H9 (cell line): ENCODE measurements around the gene SNW1. TPM values are rescaled to one million over a fixed set of nuclear protein-coding genes. Genes with fewer than 3 reads are reported as not detected.

Experiments used
- DNase-seq: peaks from one replicate; pipeline ENCODE4 v3.0.0-alpha.2; 2017
- H2AFZ ChIP-seq: one replicate; pipeline ENCODE4 v1.6.1; 2013; ENCODE audit warnings: mild to moderate bottlenecking, low read length, control low read depth, moderate library complexity
- H2AK5ac ChIP-seq: 2 replicates; pipeline ENCODE4 v1.6.1; 2013; ENCODE audit warnings: low read length, control low read depth, mixed read lengths; ENCODE audit not compliant: insufficient read length
- H2BK120ac ChIP-seq: one replicate; pipeline ENCODE4 v1.6.1; 2013; ENCODE audit warnings: low read depth, mild to moderate bottlenecking, low read length, control low read depth, inconsistent platforms; ENCODE audit not compliant: poor library complexity, severe bottlenecking
- H2BK12ac ChIP-seq: 2 replicates; pipeline ENCODE4 v1.6.1; 2013; ENCODE audit warnings: low read length, control low read depth, mixed read lengths, low read depth; ENCODE audit not compliant: insufficient read length
- H2BK15ac ChIP-seq: 2 replicates; pipeline ENCODE4 v1.6.1; 2013; ENCODE audit warnings: low read depth, low read length, control low read depth
- H2BK20ac ChIP-seq: one replicate; pipeline ENCODE4 v1.6.1; 2013; ENCODE audit warnings: low read depth, mild to moderate bottlenecking, low read length, control low read depth, inconsistent platforms; ENCODE audit not compliant: poor library complexity, severe bottlenecking
- H2BK5ac ChIP-seq: 2 replicates; pipeline ENCODE4 v1.6.1; 2013; ENCODE audit warnings: low read length, control low read depth, mixed read lengths; ENCODE audit not compliant: insufficient read length
- H3K14ac ChIP-seq: 2 replicates; pipeline ENCODE4 v1.6.1; 2013; ENCODE audit warnings: low read length, control low read depth; ENCODE audit not compliant: insufficient read depth
- H3K18ac ChIP-seq: 2 replicates; pipeline ENCODE4 v1.6.1; 2013; ENCODE audit warnings: low read depth, mild to moderate bottlenecking, mixed read lengths, low read length, control low read depth; ENCODE audit not compliant: insufficient read length
- H3K23ac ChIP-seq: 2 replicates; pipeline ENCODE4 v1.6.1; 2013; ENCODE audit warnings: low read length, control low read depth, mixed read lengths, low read depth; ENCODE audit not compliant: insufficient read length
- H3K23me2 ChIP-seq: 2 replicates; pipeline ENCODE4 v1.6.1; 2013; ENCODE audit warnings: low read depth, mild to moderate bottlenecking, mixed read lengths, low read length, control low read depth; ENCODE audit not compliant: insufficient read length, poor library complexity, severe bottlenecking
- H3K27ac ChIP-seq: 2 replicates; pipeline ENCODE4 v1.5.1; 2013; ENCODE audit warnings: low read length, control low read depth, mixed read lengths, low read depth; ENCODE audit not compliant: insufficient read length
- H3K27me3 ChIP-seq: 2 replicates; pipeline ENCODE4 v1.6.1; 2013; ENCODE audit warnings: low read length, control low read depth, inconsistent platforms; ENCODE audit not compliant: insufficient read depth
- H3K4ac ChIP-seq: 2 replicates; pipeline ENCODE4 v1.6.1; 2013; ENCODE audit warnings: low read depth, mild to moderate bottlenecking, control low read depth, inconsistent platforms, low read length, moderate library complexity
- H3K4me1 ChIP-seq: 2 replicates; pipeline ENCODE4 v1.6.1; 2013; ENCODE audit warnings: low read length, control low read depth, inconsistent platforms; ENCODE audit not compliant: insufficient read depth
- H3K4me2 ChIP-seq: 2 replicates; pipeline ENCODE4 v1.6.1; 2013; ENCODE audit warnings: low read length, control low read depth, mixed read lengths; ENCODE audit not compliant: insufficient read length, insufficient read depth
- H3K56ac ChIP-seq: 2 replicates; pipeline ENCODE4 v1.6.1; 2013; ENCODE audit warnings: low read depth, mild to moderate bottlenecking, mixed read lengths, low read length, control low read depth; ENCODE audit not compliant: insufficient read length
- H3K79me1 ChIP-seq: 2 replicates; pipeline ENCODE4 v1.6.1; 2013; ENCODE audit warnings: low read depth, mild to moderate bottlenecking, moderate library complexity, low read length, control low read depth, inconsistent platforms; ENCODE audit not compliant: insufficient read depth, poor library complexity, severe bottlenecking
- H3K79me2 ChIP-seq: 2 replicates; pipeline ENCODE4 v1.6.1; 2013; ENCODE audit warnings: low read length, control low read depth, inconsistent platforms; ENCODE audit not compliant: insufficient read depth
- H3K9ac ChIP-seq: 2 replicates; pipeline ENCODE4 v1.6.1; 2013; ENCODE audit warnings: low read length, control low read depth, mixed read lengths; ENCODE audit not compliant: insufficient read length; ENCODE audit errors: extremely low read depth
- H3K9me3 ChIP-seq: one replicate; pipeline ENCODE4 v1.6.1; 2013; ENCODE audit warnings: low read depth, low read length, inconsistent platforms; ENCODE audit not compliant: control insufficient read depth
- H3T11ph ChIP-seq: one replicate; pipeline ENCODE4 v1.6.1; 2013; ENCODE audit warnings: mild to moderate bottlenecking, low read length, control low read depth, inconsistent platforms
- H4K20me1 ChIP-seq: one replicate; pipeline ENCODE4 v1.6.1; 2013; ENCODE audit not compliant: control insufficient read depth, insufficient read length, insufficient read depth
- H4K5ac ChIP-seq: 2 replicates; pipeline ENCODE4 v1.6.1; 2013; ENCODE audit warnings: low read depth, mild to moderate bottlenecking, mixed read lengths, low read length, control low read depth; ENCODE audit not compliant: insufficient read length
- H4K8ac ChIP-seq: replicated peaks from 2 replicates; pipeline ENCODE4 v1.6.1; 2013; ENCODE audit warnings: low read length, control low read depth, mixed read lengths, low read depth; ENCODE audit not compliant: insufficient read length
- H4K91ac ChIP-seq: 2 replicates; pipeline ENCODE4 v1.6.1; 2013; ENCODE audit warnings: low read depth, mild to moderate bottlenecking, moderate library complexity, mixed read lengths, low read length, control low read depth; ENCODE audit not compliant: insufficient read length
- H3K27ac Mint-ChIP-seq, 3 experiments: 2 replicates in 2 of 3; 3 replicates in 1 of 3; pipeline ENCODE4 v1.8.0; 2020 to 2021; ENCODE audit warnings: mixed read lengths in 3 of 3, mild to moderate bottlenecking in 1 of 3, moderate library complexity in 1 of 3
- H3K27me3 Mint-ChIP-seq: 2 replicates; pipeline ENCODE4 v1.8.0; 2021; ENCODE audit warnings: low read depth, mild to moderate bottlenecking, moderate library complexity, mixed read lengths
- H3K36me3 Mint-ChIP-seq, 3 experiments: 2 replicates in 2 of 3; 3 replicates in 1 of 3; pipeline ENCODE4 v1.8.0; 2020 to 2021; ENCODE audit warnings: low read depth in 3 of 3, mixed read lengths in 3 of 3; ENCODE audit not compliant: insufficient read depth in 1 of 3
- H3K4me1 Mint-ChIP-seq, 2 experiments: 2 replicates each; pipeline ENCODE4 v1.8.0; 2020; ENCODE audit warnings: mixed read lengths in 2 of 2
- H3K4me3 Mint-ChIP-seq, 2 experiments: 2 replicates in 1 of 2; 3 replicates in 1 of 2; pipeline ENCODE4 v1.8.0; 2020 to 2021; ENCODE audit warnings: mild to moderate bottlenecking in 2 of 2, mixed read lengths in 2 of 2, moderate library complexity in 1 of 2
- H3K9me3 Mint-ChIP-seq, 2 experiments: 2 replicates in 1 of 2; 3 replicates in 1 of 2; pipeline ENCODE4 v1.8.0; 2020; ENCODE audit warnings: mild to moderate bottlenecking in 2 of 2, mixed read lengths in 2 of 2, moderate library complexity in 1 of 2
- CTCF ChIP-seq: fragments of 200-600 bp; sonication (generic); conservative IDR thresholded peaks from 3 replicates; pipeline ENCODE4 v1.8.0; 2021; ENCODE audit warnings: antibody characterized with exemption, mild to moderate bottlenecking
- WGBS: extraction: QIAGEN DNeasy Blood & Tissue Kit; methylation state at CpG from one replicate; pipeline ENCODE4 v1.1.7; 2013; ENCODE audit warnings: missing lambda C conversion rate, low lambda C conversion rate, mixed read lengths; ENCODE audit not compliant: insufficient read length; ENCODE audit errors: extremely low coverage; 5-methylcytosine and 5-hydroxymethylcytosine counted together
- total RNA-seq: library from RNA; stranded (reverse); gene quantifications from 2 replicates; pipeline ENCODE4 v1.2.1, GENCODE V29; 2021

Gene SNW1
- total RNA-seq, 1 experiment from 2014 or later: 103 TPM

- Histone ChIP-seq H2BK5ac (no peak overlapping the region), H4K20me1 (no peaks in the 10 kb centered on the region), H3K9me3 (no peaks in the 10 kb centered on the region), H2AK5ac (no peak overlapping the region), H3K14ac (no peak overlapping the region), H3K23ac (no peak overlapping the region), H4K91ac (no peak overlapping the region), H2BK120ac (no peak overlapping the region), H3K9ac (no peak overlapping the region), H3K27me3 (no peaks in the 10 kb centered on the region), H2BK12ac (no peak overlapping the region), H3K27ac (no peak overlapping the region), H3K79me2 (no peaks in the 10 kb centered on the region), H3K18ac (no peak overlapping the region), H3K4ac (no peak overlapping the region), H2AFZ (no peak overlapping the region), H2BK20ac (no peak overlapping the region), H2BK15ac (no peak overlapping the region), H3K23me2 (no peaks in the 10 kb centered on the region), H4K5ac (no peak overlapping the region), H3K56ac (no peak overlapping the region), H3K4me2 (no peak overlapping the region), H3T11ph (no peak overlapping the region), H4K8ac (no peak overlapping the region), H3K4me1 (no peaks in the 10 kb centered on the region), H3K79me1 (no peaks in the 10 kb centered on the region)
- no peak for TF ChIP-seq CTCF
- Mint-ChIP-seq H3K4me3 (no peak overlapping the region), H3K4me1 (no peaks in the 10 kb centered on the region), H3K36me3 (peaks cover 48 to 91% (median 88%) of the 10 kb centered on the region in 3 experiments; a peak in 6 of 7 replicates), H3K9me3 (no peaks in the 10 kb centered on the region), H3K27me3 (no peaks in the 10 kb centered on the region), H3K27ac (peak overlapping the region in 1 of 3 experiments; percentile 68; a peak in 2 of 7 replicates)
- no CpG with 5 or more reads among the region's 5 CpGs for WGBS
- DNase-seq: no peak
These were observed 43.2 kb downstream of the SNW1 start for GRCh38 chr14:77717608-77718305.
